GM23338 (cell line): ENCODE measurements around the gene DAD1. TPM values are rescaled to one million over a fixed set of nuclear protein-coding genes. Genes with fewer than 3 reads are reported as not detected.

Experiments used
- ATAC-seq: fragments of 200-7000 bp; cut with Tn5 transposase; 3 replicates; pipeline ENCODE4 v1.9.1; 2020
- DNase-seq: peaks from one replicate; pipeline ENCODE4 v3.0.0-alpha.2; 2015; ENCODE audit warnings: low spot score
- H2AFZ ChIP-seq: fragments of 200-600 bp; sonication (generic); 2 replicates; pipeline ENCODE4 v1.8.0; 2016; ENCODE audit warnings: antibody characterized with exemption, mild to moderate bottlenecking, moderate library complexity
- H3F3A ChIP-seq: fragments of 200-600 bp; sonication (generic); replicated peaks from 2 replicates; pipeline ENCODE4 v1.8.0; 2017; ENCODE audit warnings: antibody characterized with exemption, mixed run types, low read depth
- H3K27ac ChIP-seq: fragments of 200-600 bp; sonication (generic); 2 replicates; pipeline ENCODE4 v1.6.1; 2016; ENCODE audit warnings: low read depth
- H3K27me3 ChIP-seq: fragments of 200-600 bp; sonication (generic); 2 replicates; pipeline ENCODE4 v1.8.0; 2016; ENCODE audit warnings: mild to moderate bottlenecking, mixed run types, moderate library complexity; ENCODE audit not compliant: insufficient read depth
- H3K36me3 ChIP-seq: fragments of 200-600 bp; sonication (generic); 2 replicates; pipeline ENCODE4 v1.8.0; 2016; ENCODE audit warnings: mild to moderate bottlenecking; ENCODE audit not compliant: insufficient read depth
- H3K4me1 ChIP-seq: fragments of 200-600 bp; sonication (generic); 2 replicates; pipeline ENCODE4 v1.8.0; 2016; ENCODE audit warnings: mild to moderate bottlenecking, moderate library complexity; ENCODE audit not compliant: insufficient read depth
- H3K4me2 ChIP-seq: fragments of 200-600 bp; sonication (generic); 2 replicates; pipeline ENCODE4 v1.7.1; 2017; ENCODE audit warnings: mixed run types
- H3K4me3 ChIP-seq: fragments of 200-600 bp; sonication (generic); 2 replicates; pipeline ENCODE4 v1.6.1; 2016; ENCODE audit warnings: mixed run types
- H3K79me2 ChIP-seq: fragments of 200-600 bp; sonication (generic); replicated peaks from 2 replicates; pipeline ENCODE4 v1.8.0; 2017; ENCODE audit warnings: mild to moderate bottlenecking; ENCODE audit not compliant: insufficient read depth
- H3K9me2 ChIP-seq: fragments of 200-600 bp; sonication (generic); 2 replicates; pipeline ENCODE4 v1.8.0; 2017; ENCODE audit not compliant: insufficient read depth
- H4K20me1 ChIP-seq: fragments of 200-600 bp; sonication (generic); replicated peaks from 2 replicates; pipeline ENCODE4 v1.8.0; 2017; ENCODE audit warnings: mild to moderate bottlenecking; ENCODE audit not compliant: insufficient read depth
- H3K27ac Mint-ChIP-seq: 2 replicates; pipeline ENCODE4 v1.8.0; 2020; ENCODE audit warnings: inconsistent platforms, mild to moderate bottlenecking, moderate library complexity, mixed read lengths
- H3K27me3 Mint-ChIP-seq: 3 replicates; pipeline ENCODE4 v1.8.0; 2022; ENCODE audit warnings: low read depth, mild to moderate bottlenecking, moderate library complexity, mixed read lengths, inconsistent platforms; ENCODE audit not compliant: insufficient read depth, poor library complexity
- H3K36me3 Mint-ChIP-seq: 3 replicates; pipeline ENCODE4 v1.8.0; 2021; ENCODE audit warnings: low read depth, mild to moderate bottlenecking, inconsistent platforms, moderate library complexity, mixed read lengths
- H3K4me1 Mint-ChIP-seq: 3 replicates; pipeline ENCODE4 v1.8.0; 2020; ENCODE audit warnings: mild to moderate bottlenecking, inconsistent platforms, mixed read lengths
- H3K4me3 Mint-ChIP-seq: 3 replicates; pipeline ENCODE4 v1.8.0; 2021; ENCODE audit warnings: moderate library complexity, mild to moderate bottlenecking, inconsistent platforms, mixed read lengths
- H3K9me3 Mint-ChIP-seq: 3 replicates; pipeline ENCODE4 v1.8.0; 2020; ENCODE audit warnings: moderate library complexity, mild to moderate bottlenecking, inconsistent platforms, mixed read lengths
- CREB1 ChIP-seq: fragments of 250-450 bp; sonication (Bioruptor Pico); IDR thresholded peaks from 2 replicates; pipeline ENCODE4 v1.5.0; 2020; ENCODE audit warnings: low read depth, mild to moderate bottlenecking, moderate library complexity
- EZH2 ChIP-seq: fragments of 200-600 bp; sonication (generic); IDR thresholded peaks from one replicate; pipeline ENCODE4 v1.8.0; 2017; ENCODE audit warnings: antibody characterized with exemption, mild to moderate bottlenecking, low read depth; ENCODE audit not compliant: unreplicated experiment
- EZH2phosphoT487 ChIP-seq: fragments of 200-600 bp; sonication (generic); IDR thresholded peaks from one replicate; pipeline ENCODE4 v1.8.1; 2018; ENCODE audit warnings: antibody characterized with exemption; ENCODE audit not compliant: unreplicated experiment
- POLR2AphosphoS5 ChIP-seq: IDR thresholded peaks from 2 replicates; pipeline ENCODE4 v1.6.1; 2016; ENCODE audit warnings: antibody characterized with exemption, low read depth
- REST ChIP-seq: IDR thresholded peaks from one replicate; pipeline ENCODE4 v1.6.1; 2018; ENCODE audit warnings: antibody characterized with exemption; ENCODE audit not compliant: unreplicated experiment
- STAT1 ChIP-seq: IDR thresholded peaks from one replicate; pipeline ENCODE4 v1.6.1; 2016; ENCODE audit warnings: antibody characterized with exemption; ENCODE audit not compliant: unreplicated experiment
- ZNF114 ChIP-seq: fragments of 250-450 bp; sonication (Bioruptor Pico); IDR thresholded peaks from 2 replicates; pipeline ENCODE4 v1.5.0; 2020; ENCODE audit warnings: mild to moderate bottlenecking, moderate library complexity
- ZNF462 ChIP-seq: fragments of 250-450 bp; sonication (Bioruptor Pico); IDR thresholded peaks from 2 replicates; pipeline ENCODE4 v1.5.0; 2020; ENCODE audit warnings: mild to moderate bottlenecking, moderate library complexity
- polyA plus RNA-seq: library from polyadenylated mRNA; unstranded; fragments of >200 nt; fragmentation: Nextera tagmentation; extraction: Ambion mirVana; gene quantifications from 2 replicates; pipeline ENCODE4 v1.2.1, GENCODE V29; 2016
- total RNA-seq: library from RNA; depleted of rRNA; stranded (reverse); fragments of >200 nt; shearing (Covaris generic); gene quantifications from 2 replicates; pipeline ENCODE4 v1.2.3, GENCODE V29; 2014

DAD1 gene
- total and polyA plus RNA-seq, 2 experiments from 2014 or later = 180 to 252 TPM

GRCh38 chr14:22630486-22630885, 41.5 kb upstream of the DAD1 start:
- Histone ChIP-seq H3K9me2 (no peaks in the 10 kb centered on the region; the same call in 1 of the 2 replicates), H3K27ac (no peak overlapping the region), H3K79me2 (no peaks in the 10 kb centered on the region), H3K4me3 (no peak overlapping the region), H2AFZ (no peak overlapping the region), H3K4me1 (peaks cover 16% of the 10 kb centered on the region), H3K36me3 (no peaks in the 10 kb centered on the region; the same call in 1 of the 2 replicates), H3K27me3 (no peaks in the 10 kb centered on the region), H3F3A (no peaks in the 10 kb centered on the region), H3K4me2 (no peak overlapping the region), H4K20me1 (no peaks in the 10 kb centered on the region)
- Mint-ChIP-seq H3K4me1 (peaks cover 36% of the 10 kb centered on the region), H3K9me3 (peaks cover 39% of the 10 kb centered on the region), H3K36me3 (peaks cover 23% of the 10 kb centered on the region; the same call in 2 of the 3 replicates), H3K27ac (no peak overlapping the region), H3K4me3 (no peak overlapping the region), H3K27me3 (peaks cover 14% of the 10 kb centered on the region)
- DNase-seq (no peak), ATAC-seq (no peak)
- TF ChIP-seq EZH2phosphoT487 (no peak), STAT1 (no peak), ZNF114 (no peak), POLR2AphosphoS5 (no peak), EZH2 (no peak), CREB1 (CRISPR knock-in tag) (no peak), REST (no peak), ZNF462 (no peak)
